Left lung (tissue), 14 donors: ENCODE measurements around the gene MAP2. TPM values are rescaled to one million over a fixed set of nuclear protein-coding genes. Genes with fewer than 3 reads are reported as not detected.

Experiments
- ATAC-seq: fragments of 200-7000 bp; cut with Tn5 transposase; one replicate; pipeline ENCODE4 v1.9.1; 2020; ENCODE audit warnings: moderate library complexity
- DNase-seq, 4 donors: peaks; one replicate each; pipeline ENCODE4 v3.0.0-alpha.2; 2013 to 2020
- H3K27ac ChIP-seq, 2 donors: fragments of 200-600 bp; sonication (generic) in 1 of 2; one replicate each; pipeline versions ENCODE4 v1.5.0 to v1.8.0; 2020 to 2021
- H3K27me3 ChIP-seq, 2 donors: fragments of 200-600 bp; sonication (generic) in 1 of 2; one replicate each; pipeline versions ENCODE4 v1.5.0 to v1.8.0; 2020 to 2021
- H3K36me3 ChIP-seq, 2 donors: fragments of 200-600 bp; sonication (generic) in 1 of 2; one replicate each; pipeline versions ENCODE4 v1.5.0 to v1.8.0; 2020 to 2021
- H3K4me1 ChIP-seq, 2 donors: fragments of 200-600 bp; one replicate each; pipeline ENCODE4 v1.8.0; 2021
- H3K4me3 ChIP-seq, 2 donors: fragments of 200-600 bp; sonication (generic) in 1 of 2; one replicate each; pipeline versions ENCODE4 v1.5.0 to v1.8.0; 2020 to 2021; ENCODE audit warnings: mild to moderate bottlenecking in 1 of 2
- H3K9me3 ChIP-seq, 2 donors: fragments of 200-600 bp; sonication (generic) in 1 of 2; one replicate each; pipeline versions ENCODE4 v1.5.0 to v1.8.0; 2020 to 2021
- CTCF ChIP-seq, 2 donors: fragments of 200-600 bp; sonication (generic) in 1 of 2; IDR thresholded peaks; one replicate each; pipeline versions ENCODE4 v1.5.0 to v1.8.0; 2021; ENCODE audit warnings: antibody characterized with exemption in 2 of 2
- intact Hi-C, 2 donors: fragments of 100-400 bp; cut with DNase I; formaldehyde crosslinking; loops; one replicate each; pipeline versions ENCODE4 v1.11.2 to v1.14.2; 2022
- long read RNA-seq, 12 donors: library from polyadenylated mRNA in 2 of 12; unstranded in 2 of 12; transcript quantifications; one replicate each; pipeline ENCODE4 v2.0.0 and lab custom pipeline, GENCODE V29; 2019 to 2026
- polyA plus RNA-seq, 6 donors: library from polyadenylated mRNA; unstranded; fragments of 120-200 nt; gene quantifications; one replicate each; pipeline ENCODE4 v1.2.1, GENCODE V29; 2013; ENCODE audit not compliant: insufficient read length in 6 of 6
- total RNA-seq, 2 donors: library from RNA; stranded (reverse); fragmentation: NEBNext Ultra II Directional; extraction: Animal tissue kit (Norgen Biotek cat#: 25700); gene quantifications; one replicate each; pipeline ENCODE4 v1.2.1, GENCODE V29; 2021
- donor health status: DM: no; HTN: yes; CAD: no.
- donor health status: DM: no; HTN: no; CAD: no.

The MAP2 gene
- 10 to 100 TPM; 26.2 to 67.1 TPM for total RNA-seq
- 10 to 100 TPM in 3 of 6 donors, 1 to 10 TPM in 3; 8.5 to 12.2 (median 10.4) TPM for polyA plus RNA-seq
- long read RNA-seq, donor 1 = 0 reads
- long read RNA-seq, donor 2 = 0 reads
- long read RNA-seq, donor 3 = 0 reads
- long read RNA-seq, donor 4, partial matches to known transcripts = 5 of 7 reads
- long read RNA-seq, donor 4, other reads (novel, unspliced or antisense) = 2 of 7 reads
- long read RNA-seq, donor 5 = 0 reads
- long read RNA-seq, donor 6 = 0 reads
- long read RNA-seq, donor 7 = 0 reads
- long read RNA-seq, donor 8 = 0 reads
- long read RNA-seq, donor 9 = 0 reads
- long read RNA-seq, donor 10, partial matches to known transcripts = 1 of 3 reads
- long read RNA-seq, donor 10, other reads (novel, unspliced or antisense) = 2 of 3 reads
- long read RNA-seq, donor 11, full-length matches to known transcripts = 10 of 144 reads
- long read RNA-seq, donor 11, partial matches to known transcripts = 99 of 144 reads
- long read RNA-seq, donor 11, other reads (novel, unspliced or antisense) = 35 of 144 reads
- long read RNA-seq, donor 12 = 0 reads

DNA sequence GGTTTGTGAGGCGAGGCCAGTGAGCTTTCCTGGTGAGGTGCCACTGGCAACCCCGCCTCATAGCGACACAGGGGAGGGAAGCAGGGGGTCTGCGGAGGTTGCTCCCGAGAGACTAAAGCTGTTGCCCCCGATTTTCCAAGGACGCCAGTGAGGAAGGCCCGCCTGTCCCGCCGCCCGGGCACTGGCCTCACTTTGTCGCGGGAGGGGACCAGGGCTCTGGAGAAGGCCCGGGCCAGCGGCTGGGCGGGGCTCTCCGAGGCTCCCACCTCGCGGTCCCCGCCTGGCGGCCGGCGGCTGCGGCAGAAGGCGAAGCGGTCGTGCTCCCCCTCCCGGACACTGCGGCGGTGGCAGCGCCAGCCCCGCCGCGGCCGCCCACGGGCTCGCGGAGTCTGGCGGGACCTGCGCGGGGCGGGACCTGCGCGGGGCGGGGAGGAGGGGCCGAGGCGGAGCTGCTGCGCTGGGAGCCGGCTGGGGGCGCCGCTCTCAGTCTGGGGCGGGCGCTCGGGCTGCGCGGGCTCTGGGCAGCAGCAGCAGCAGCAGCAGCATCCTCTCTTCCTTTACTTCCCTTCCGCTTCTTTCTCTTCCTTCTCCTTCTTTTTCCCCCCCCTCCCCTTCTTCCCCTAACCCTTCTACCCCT lies at the start of gene MAP2:
TSS of gene MAP2 (plus strand) at position 486 of the 637 bp plus-strand sequence. CDS start 229,124 bp downstream, outside the sequence.
- Histone ChIP-seq H3K4me1 (peaks cover 0 to 8% of the 10 kb centered on the region in 2 donors), H3K9me3 (no peaks in the 10 kb centered on the region), H3K36me3 (no peaks in the 10 kb centered on the region), H3K27ac (peak within 1 kb of the TSS; percentile 17 to 37), H3K27me3 (peaks cover 0 to 32% of the 10 kb centered on the region in 2 donors), H3K4me3 (peak within 1 kb of the TSS; percentile 45 to 54)
- intact Hi-C loops = loop anchor here in 1 of 2 donors (10.0 kb wide), 1 partner anchor 131 kb away; no protein-coding TSS in a partner anchor
- TF ChIP-seq CTCF (IDR thresholded peaks at IDR 0.05) = peak; percentile 78 to 85
- DNase-seq (peak; percentile 63 to 94 (median 86)), ATAC-seq (peak; percentile 96)

DNA sequence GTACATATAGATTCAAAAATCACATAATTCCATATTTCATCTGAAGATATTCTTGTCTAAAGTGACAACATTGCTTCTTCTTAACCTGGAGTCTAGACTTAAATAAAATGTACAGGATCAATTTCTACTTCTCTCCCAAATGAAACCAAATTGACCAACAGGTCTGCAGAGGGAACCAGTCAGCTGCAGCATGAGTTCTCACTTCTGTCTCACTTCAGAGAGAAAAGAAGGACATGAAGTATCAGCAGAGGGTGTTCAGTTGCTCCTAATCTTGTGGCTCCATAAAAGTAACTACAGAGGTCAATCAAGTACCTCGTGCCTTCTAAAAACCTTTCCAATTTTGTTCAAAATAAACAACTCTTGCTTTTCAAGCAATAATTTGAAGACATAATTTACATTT lies 47.2 kb upstream of the MAP2 start:
- Histone ChIP-seq H3K27ac (no peak overlapping the region), H3K36me3 (no peaks in the 10 kb centered on the region), H3K27me3 (no peaks in the 10 kb centered on the region), H3K9me3 (peaks cover 6 to 45% of the 10 kb centered on the region in 2 donors), H3K4me1 (no peaks in the 10 kb centered on the region), H3K4me3 (no peak overlapping the region)
- DNase-seq = no peak
- TF ChIP-seq CTCF (IDR thresholded peaks at IDR 0.05) = no peak
- intact Hi-C loops = no loop called here
- ATAC-seq = no peak

GRCh38 chr2:209380293-209380692 lies 43.6 kb upstream of the MAP2 start:
- no peaks in the 10 kb centered on the region for H3K4me1 ChIP-seq
- no peaks in the 10 kb centered on the region for H3K36me3 ChIP-seq
- intact Hi-C loops = no loop called here
- H3K4me3 ChIP-seq = no peak overlapping the region
- no peak overlapping the region for H3K27ac ChIP-seq
- peaks cover 6 to 33% of the 10 kb centered on the region in 2 donors for H3K9me3 ChIP-seq
- no peak for TF ChIP-seq CTCF (IDR thresholded peaks at IDR 0.05)
- no peak for DNase-seq
- H3K27me3 ChIP-seq = no peaks in the 10 kb centered on the region
- ATAC-seq = no peak

GRCh38 chr2:209381091-209381490 lies 42.8 kb upstream of the MAP2 start:
- peaks cover 6 to 27% of the 10 kb centered on the region in 2 donors for H3K9me3 ChIP-seq
- no peak overlapping the region for H3K27ac ChIP-seq
- H3K4me1 ChIP-seq = no peaks in the 10 kb centered on the region
- no peak for TF ChIP-seq CTCF (IDR thresholded peaks at IDR 0.05)
- intact Hi-C loops = no loop called here
- no peaks in the 10 kb centered on the region for H3K36me3 ChIP-seq
- ATAC-seq (no peak), DNase-seq (no peak)
- no peaks in the 10 kb centered on the region for H3K27me3 ChIP-seq
- no peak overlapping the region for H3K4me3 ChIP-seq

- Histone ChIP-seq H3K27ac (no peak overlapping the region), H3K27me3 (no peaks in the 10 kb centered on the region), H3K9me3 (peaks cover 0 to 10% of the 10 kb centered on the region in 2 donors), H3K4me3 (no peak overlapping the region), H3K36me3 (no peaks in the 10 kb centered on the region), H3K4me1 (no peaks in the 10 kb centered on the region)
- DNase-seq (no peak), ATAC-seq (peak; percentile 63)
- TF ChIP-seq CTCF (IDR thresholded peaks at IDR 0.05) = no peak
- intact Hi-C loops = no loop called here
Measured at GRCh38 chr2:209382775-209383174, 41.1 kb upstream of the MAP2 start.
